Epithelial cell of proximal tubule (primary cell): ENCODE measurements around the gene ABHD15. TPM values are rescaled to one million over a fixed set of nuclear protein-coding genes. Genes with fewer than 3 reads are reported as not detected.
"Not testable (repeated sequence)": the region's sequence is repeated elsewhere in the genome, so short reads cannot be mapped to it uniquely, and the experiment has no call there.

ENCODE experiments used
- DNase-seq: peaks from one replicate; pipeline ENCODE4 v3.0.0-alpha.2; 2011; ENCODE audit warnings: low read depth
- H3K4me3 ChIP-seq: 2 replicates; pipeline ENCODE4 v1.5.1; 2011; ENCODE audit warnings: low read depth, mild to moderate bottlenecking, low read length
- total RNA-seq: library from RNA; depleted of rRNA; stranded (reverse); fragments of >200 nt; gene quantifications from 2 replicates; pipeline ENCODE4 v1.2.3, GENCODE V29; 2015
- TF ChIP-seq, protein P1 (sequence below): conservative IDR thresholded peaks from 2 replicates; pipeline ENCODE4 v1.5.1; 2012; ENCODE audit warnings: low read depth, mild to moderate bottlenecking, low read length

ABHD15 gene
- total RNA-seq, 1 donor from 2014 or later: 8.2 TPM

DNA sequence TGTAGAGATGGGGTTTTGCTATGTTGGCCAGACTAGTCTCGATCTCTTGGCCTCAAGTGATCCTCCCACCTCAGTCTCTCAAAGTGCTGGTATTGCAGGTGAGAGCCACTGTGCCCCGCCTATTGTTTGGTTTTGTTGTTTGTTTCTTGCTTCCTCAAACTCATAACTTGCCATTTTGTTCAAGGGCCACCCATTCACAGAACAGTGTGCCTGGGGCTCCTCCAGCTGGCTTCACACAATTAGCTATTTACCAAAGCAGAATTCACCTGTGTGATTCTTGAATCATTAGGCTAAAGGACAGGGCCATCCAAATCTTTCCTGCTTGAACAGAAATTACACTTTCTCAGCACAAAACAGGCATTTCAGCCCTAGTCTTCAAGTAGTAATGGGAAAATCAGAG, 7.2 kb downstream of the ABHD15 start:
- no peak overlapping the region for H3K4me3 ChIP-seq
- DNase-seq: no peak
- TF ChIP-seq, protein P1, sequence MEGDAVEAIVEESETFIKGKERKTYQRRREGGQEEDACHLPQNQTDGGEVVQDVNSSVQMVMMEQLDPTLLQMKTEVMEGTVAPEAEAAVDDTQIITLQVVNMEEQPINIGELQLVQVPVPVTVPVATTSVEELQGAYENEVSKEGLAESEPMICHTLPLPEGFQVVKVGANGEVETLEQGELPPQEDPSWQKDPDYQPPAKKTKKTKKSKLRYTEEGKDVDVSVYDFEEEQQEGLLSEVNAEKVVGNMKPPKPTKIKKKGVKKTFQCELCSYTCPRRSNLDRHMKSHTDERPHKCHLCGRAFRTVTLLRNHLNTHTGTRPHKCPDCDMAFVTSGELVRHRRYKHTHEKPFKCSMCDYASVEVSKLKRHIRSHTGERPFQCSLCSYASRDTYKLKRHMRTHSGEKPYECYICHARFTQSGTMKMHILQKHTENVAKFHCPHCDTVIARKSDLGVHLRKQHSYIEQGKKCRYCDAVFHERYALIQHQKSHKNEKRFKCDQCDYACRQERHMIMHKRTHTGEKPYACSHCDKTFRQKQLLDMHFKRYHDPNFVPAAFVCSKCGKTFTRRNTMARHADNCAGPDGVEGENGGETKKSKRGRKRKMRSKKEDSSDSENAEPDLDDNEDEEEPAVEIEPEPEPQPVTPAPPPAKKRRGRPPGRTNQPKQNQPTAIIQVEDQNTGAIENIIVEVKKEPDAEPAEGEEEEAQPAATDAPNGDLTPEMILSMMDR: no peak

DNA sequence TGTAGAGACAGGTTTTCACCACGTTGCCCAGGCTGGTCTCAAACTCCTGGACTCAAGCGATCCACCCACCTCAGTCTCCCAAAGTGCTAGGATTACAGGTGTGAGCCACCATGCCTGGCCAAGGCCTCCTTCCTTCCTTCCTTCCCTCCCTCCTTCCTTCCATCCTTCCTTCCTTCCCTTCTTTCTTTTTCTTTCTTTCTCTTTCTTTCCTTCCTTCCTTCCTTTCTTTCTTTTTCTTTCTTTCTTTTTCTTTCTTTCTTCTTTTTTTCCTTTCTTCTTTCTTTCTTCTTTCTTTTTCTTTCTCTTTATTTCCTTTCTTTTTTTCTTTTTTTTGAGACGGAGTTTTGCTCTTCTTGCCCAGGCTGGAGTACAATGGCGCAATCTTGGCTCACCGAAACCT, 8.7 kb downstream of the ABHD15 start:
- DNase-seq, H3K4me3 ChIP-seq: not testable (repeated sequence)

DNA sequence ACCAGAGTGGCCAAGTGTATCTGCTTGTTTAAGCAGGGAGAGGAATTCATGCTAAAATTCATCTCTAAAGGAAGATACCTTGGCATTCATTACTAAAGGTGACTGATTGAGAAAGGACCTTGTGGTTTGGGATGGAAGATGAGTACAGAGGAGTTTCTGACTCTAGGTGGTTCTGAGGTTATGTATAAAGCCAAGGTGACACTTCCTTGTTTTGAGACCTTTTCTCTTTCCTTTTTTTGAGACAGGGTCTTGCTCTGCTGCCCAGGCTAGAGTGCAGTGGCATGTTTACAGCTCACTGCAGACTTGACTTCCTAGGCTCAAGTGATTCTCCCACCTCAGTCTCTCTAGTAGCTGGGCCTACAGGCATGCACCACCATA, 9.1 kb downstream of the ABHD15 start:
- DNase-seq: no peak
- no peak overlapping the region for H3K4me3 ChIP-seq
- TF ChIP-seq, protein P1: no peak

DNA sequence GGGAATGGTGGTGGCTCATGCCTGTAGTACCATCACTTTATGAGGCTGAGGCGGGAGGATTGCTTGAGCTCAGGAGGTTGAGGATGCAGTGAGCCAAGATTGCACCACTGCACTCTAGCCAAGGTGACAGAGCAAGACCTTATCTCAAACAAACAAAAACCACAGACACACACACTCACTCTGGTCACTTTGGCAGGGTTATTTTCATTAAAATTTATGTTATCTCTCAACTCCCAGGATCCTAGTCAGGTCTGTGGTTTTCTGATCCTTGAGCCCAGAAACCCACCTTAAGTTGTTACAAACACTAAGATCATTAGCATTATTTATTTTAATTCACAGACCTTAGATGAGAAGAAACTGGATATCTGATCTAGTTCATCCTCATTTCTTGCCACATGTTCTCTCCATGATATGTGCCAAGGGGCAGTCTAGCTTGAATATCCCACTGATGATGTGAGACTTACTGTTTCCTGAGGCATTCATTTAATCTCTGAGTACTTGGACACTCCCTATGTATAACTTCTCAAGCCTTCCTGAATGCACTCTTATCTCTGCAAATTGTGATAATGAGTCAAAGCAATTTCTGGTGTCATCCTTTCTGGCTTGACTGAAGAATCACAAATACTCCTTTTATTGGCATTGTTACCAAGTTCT, 9.6 kb downstream of the ABHD15 start:
- no peak overlapping the region for H3K4me3 ChIP-seq
- DNase-seq: no peak
- TF ChIP-seq, protein P1: no peak

DNA sequence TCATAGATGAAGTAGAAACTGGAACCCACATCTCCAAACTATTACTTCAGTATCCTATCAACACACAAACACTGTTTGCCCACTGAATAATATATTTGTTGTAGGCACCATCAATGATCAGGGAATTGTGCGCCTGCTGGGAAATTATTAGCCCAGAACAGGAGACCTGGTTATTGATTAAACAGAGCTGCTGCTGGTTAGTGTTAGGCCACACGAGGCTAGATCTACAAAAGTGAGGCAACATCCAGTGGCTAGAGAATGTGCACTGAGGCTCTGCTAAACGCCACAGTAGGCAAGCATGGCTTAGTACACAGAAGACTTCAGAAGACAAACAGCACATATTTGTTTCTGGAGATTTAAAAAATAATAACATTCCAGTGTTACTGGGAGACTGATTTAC, 11.0 kb downstream of the ABHD15 start:
- TF ChIP-seq, protein P1: no peak
- H3K4me3 ChIP-seq: no peak overlapping the region
- DNase-seq: peak; percentile 88

DNA sequence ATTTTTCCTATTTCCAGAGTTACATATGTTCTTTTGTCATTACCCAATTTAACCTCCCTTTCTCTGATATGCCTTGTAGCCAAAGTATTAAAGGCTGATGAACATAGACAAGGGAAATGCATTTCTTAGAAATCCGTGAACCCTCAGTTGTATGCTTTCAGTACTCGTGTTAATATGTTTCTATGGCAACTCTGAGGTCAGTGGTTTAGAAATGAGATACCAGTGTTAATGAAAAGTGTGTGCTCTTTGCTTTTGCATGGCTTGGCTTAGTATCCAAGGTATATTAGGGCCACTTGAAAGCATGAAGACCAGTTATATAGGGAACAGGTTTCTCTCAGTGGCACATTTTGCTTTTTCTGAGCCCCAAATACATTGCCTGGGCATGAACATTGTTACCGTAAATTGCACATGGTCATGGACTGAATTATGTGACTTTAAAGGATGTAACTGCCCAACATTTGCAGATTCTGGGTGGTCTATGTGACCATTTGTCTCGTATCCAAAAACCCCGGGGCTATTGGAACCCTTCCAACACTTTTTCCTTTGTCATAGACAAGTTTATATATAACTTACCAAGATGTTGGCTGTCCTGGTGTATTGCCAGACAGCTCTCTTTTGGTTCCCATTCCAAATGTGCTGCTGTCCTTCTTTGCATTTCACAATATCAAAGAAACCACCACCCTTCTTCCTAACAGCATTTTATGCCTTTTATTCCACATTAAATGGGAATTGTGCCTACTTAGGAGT, 17.5 kb downstream of the ABHD15 start:
- DNase-seq: no peak
- TF ChIP-seq, protein P1: no peak
- H3K4me3 ChIP-seq: no peak overlapping the region

DNA sequence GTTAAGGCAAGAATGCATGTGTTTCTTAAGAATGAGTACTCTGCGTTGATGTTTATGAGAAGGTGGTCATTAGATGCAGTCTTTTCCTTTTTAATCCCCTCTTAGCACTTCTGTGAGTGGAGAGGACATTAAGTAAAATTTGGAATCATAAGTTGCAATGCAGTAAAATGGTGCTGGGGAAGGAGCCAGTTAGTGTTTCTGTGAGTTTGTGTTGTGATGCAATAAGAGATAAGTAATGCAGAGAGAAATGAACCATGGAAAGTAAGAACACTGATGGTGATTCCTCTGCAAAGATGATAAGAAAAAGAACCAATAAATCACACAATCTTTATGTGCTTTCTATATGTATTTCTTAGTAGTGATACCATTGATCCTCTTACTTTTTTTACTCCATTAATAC, 20.0 kb downstream of the ABHD15 start:
- H3K4me3 ChIP-seq: no peak overlapping the region
- no peak for DNase-seq
- TF ChIP-seq, protein P1: no peak
